OCI-LY7 (cell line): ENCODE measurements around the gene PDK1. TPM values are rescaled to one million over a fixed set of nuclear protein-coding genes. Genes with fewer than 3 reads are reported as not detected.
"Not testable (repeated sequence)": the region's sequence is repeated elsewhere in the genome, so short reads cannot be mapped to it uniquely, and the experiment has no call there.

Experiments used
- BruUV-seq: library from RNA; stranded (reverse); fragments of 400-500 nt; replicated peaks from 2 replicates; lab custom pipeline; 2021; lab: Mats Ljungman, UMichigan
- CTCF ChIA-PET: fragments of 300-600 bp; sonication (Branson Sonifier 250); formaldehyde crosslinking; loops from one replicate; lab custom pipeline; 2022; ENCODE audit warnings: antibody characterized with exemption; ENCODE audit not compliant: unreplicated experiment; lab: Charles Lee
- POLR2A ChIA-PET: fragments of 300-600 bp; sonication (Branson Sonifier 250); formaldehyde crosslinking; loops from one replicate; lab custom pipeline; 2022; ENCODE audit warnings: antibody characterized with exemption; lab: Charles Lee
- DNase-seq: peaks from one replicate; pipeline ENCODE4 v3.0.0-alpha.2; 2015; ENCODE audit warnings: low spot score
- H2AFZ ChIP-seq: fragments of 200-600 bp; sonication (generic), shearing (Covaris generic); 2 replicates; pipeline ENCODE4 v1.6.1; 2014; ENCODE audit warnings: mild to moderate bottlenecking, antibody characterized with exemption, low read length, moderate library complexity
- H3K27ac ChIP-seq: fragments of 200-600 bp; sonication (generic); 2 replicates; pipeline ENCODE4 v1.5.1; 2014; ENCODE audit warnings: mixed run types, low read depth, mild to moderate bottlenecking, moderate library complexity, low read length, inconsistent platforms; ENCODE audit not compliant: poor library complexity, severe bottlenecking
- H3K36me3 ChIP-seq: fragments of 200-600 bp; sonication (generic); 2 replicates; pipeline ENCODE4 v1.6.1; 2014; ENCODE audit warnings: mild to moderate bottlenecking, antibody characterized with exemption, low read length, moderate library complexity, mixed read lengths; ENCODE audit not compliant: insufficient read depth
- H3K4me1 ChIP-seq: fragments of 200-600 bp; sonication (generic); 2 replicates; pipeline ENCODE4 v1.5.1; 2014; ENCODE audit warnings: mild to moderate bottlenecking, low read length; ENCODE audit not compliant: insufficient read depth, poor library complexity, severe bottlenecking
- H3K4me2 ChIP-seq: fragments of 200-600 bp; sonication (generic); 2 replicates; pipeline ENCODE4 v1.6.1; 2014; ENCODE audit warnings: mild to moderate bottlenecking, low read length
- H3K4me3 ChIP-seq: fragments of 200-600 bp; sonication (generic); 2 replicates; pipeline ENCODE4 v1.5.1; 2014; ENCODE audit warnings: mild to moderate bottlenecking, low read depth, low read length; ENCODE audit not compliant: poor library complexity, severe bottlenecking
- H3K79me2 ChIP-seq: fragments of 200-600 bp; sonication (generic); 2 replicates; pipeline ENCODE4 v1.6.1; 2016; ENCODE audit warnings: low read depth, mild to moderate bottlenecking, low read length, moderate library complexity, mixed read lengths; ENCODE audit not compliant: insufficient read depth
- H3K9me2 ChIP-seq: fragments of 200-600 bp; sonication (generic); 2 replicates; pipeline ENCODE4 v1.6.1; 2016; ENCODE audit warnings: mild to moderate bottlenecking, low read length, mixed read lengths; ENCODE audit not compliant: insufficient read depth
- H3K9me3 ChIP-seq: fragments of 200-600 bp; sonication (generic); 2 replicates; pipeline ENCODE4 v1.6.1; 2014; ENCODE audit warnings: mild to moderate bottlenecking, mixed run types, low read length, mixed read lengths
- H4K20me1 ChIP-seq: fragments of 200-600 bp; sonication (generic); 2 replicates; pipeline ENCODE4 v1.6.1; 2014; ENCODE audit warnings: mild to moderate bottlenecking, antibody characterized with exemption, low read length, moderate library complexity, mixed read lengths; ENCODE audit not compliant: insufficient read depth
- CTCF ChIP-seq: fragments of 200-600 bp; sonication (generic); conservative IDR thresholded peaks from 2 replicates; pipeline ENCODE4 v1.5.1; 2014; ENCODE audit warnings: mild to moderate bottlenecking, antibody characterized with exemption, low read length, moderate library complexity, mixed read lengths
- EZH2phosphoT487 ChIP-seq: fragments of 200-600 bp; sonication (generic); IDR thresholded peaks from 2 replicates; pipeline ENCODE4 v1.6.1; 2018; ENCODE audit warnings: low read depth, borderline replicate concordance, mild to moderate bottlenecking, mixed run types, antibody characterized with exemption, low read length, moderate library complexity, mixed read lengths
- intact Hi-C: fragments of 100-400 bp; cut with micrococcal nuclease; formaldehyde crosslinking; loops from one replicate; pipeline ENCODE4 v1.10.0; 2022; ENCODE audit not compliant: unreplicated experiment
- total RNA-seq, 2 experiments: library from RNA; depleted of rRNA in 1 of 2; stranded (reverse); fragments of >200 nt in 1 of 2; shearing (Covaris generic) in 1 of 2; gene quantifications; 2 replicates each; pipeline ENCODE4 v1.2.3, GENCODE V29; 2014 to 2022

Gene PDK1
- total RNA-seq, 2 experiments from 2014 or later = 29.3 to 42.4 TPM

- CTCF ChIA-PET = no interaction called here
Measured at GRCh38 chr2:172549131-172549530, 6.8 kb upstream of the PDK1 start.

GRCh38 chr2:172549802-172550201 is 6.1 kb upstream of the PDK1 start:
- intact Hi-C loops = loop anchor here (10.0 kb wide), 1 partner anchor 1115 kb away; the partner anchor contains the start of genes DCAF17 and METTL8
- H3K36me3 ChIP-seq, H4K20me1 ChIP-seq, H3K27ac ChIP-seq, DNase-seq, H3K4me1 ChIP-seq, CTCF ChIA-PET, H3K79me2 ChIP-seq, H3K9me2 ChIP-seq, H3K4me3 ChIP-seq, H3K4me2 ChIP-seq, H2AFZ ChIP-seq, BruUV-seq: not testable (repeated sequence)
- POLR2A ChIA-PET = interaction anchor here (0.7 kb wide), 1 partner anchor 669 kb away, joined by 3 read pairs; no protein-coding TSS in a partner anchor
- H3K9me3 ChIP-seq = peaks cover 22% of the 10 kb centered on the region; the same call in 1 of the 2 replicates

More at GRCh38 chr2:172549131-172549530, 6.8 kb upstream of the PDK1 start:
- H4K20me1 ChIP-seq = no peaks in the 10 kb centered on the region
- no peak overlapping the region for H2AFZ ChIP-seq
- no peak for TF ChIP-seq EZH2phosphoT487
- TF ChIP-seq CTCF = no peak
- H3K4me2 ChIP-seq = no peak overlapping the region
- peaks cover 22% of the 10 kb centered on the region; the same call in 1 of the 2 replicates for H3K9me3 ChIP-seq
- peaks cover 6% of the 10 kb centered on the region; the same call in 1 of the 2 replicates for H3K36me3 ChIP-seq
- POLR2A ChIA-PET = no interaction called here
- no peaks in the 10 kb centered on the region for H3K4me1 ChIP-seq
- no peaks in the 10 kb centered on the region for H3K9me2 ChIP-seq
- no peaks in the 10 kb centered on the region; the same call in 1 of the 2 replicates for H3K79me2 ChIP-seq
- no TSS peak for BruUV-seq
- intact Hi-C loops = no loop called here
- no peak overlapping the region for H3K4me3 ChIP-seq
- no peak overlapping the region for H3K27ac ChIP-seq
- no peak for DNase-seq

GRCh38 chr2:172550419-172550818 is 5.5 kb upstream of the PDK1 start:
- ChIA-PET CTCF (no interaction called here), POLR2A (interaction anchor here (0.7 kb wide), 1 partner anchor 670 kb away, joined by 3 read pairs; no protein-coding TSS in a partner anchor)
- no peaks in the 10 kb centered on the region for H3K9me2 ChIP-seq
- no peaks in the 10 kb centered on the region for H4K20me1 ChIP-seq
- H3K4me2 ChIP-seq = no peak overlapping the region
- H3K27ac ChIP-seq = no peak overlapping the region
- BruUV-seq = no TSS peak
- peaks cover 16% of the 10 kb centered on the region; the same call in 1 of the 2 replicates for H3K9me3 ChIP-seq
- TF ChIP-seq EZH2phosphoT487 = no peak
- TF ChIP-seq CTCF = no peak
- no peak overlapping the region for H2AFZ ChIP-seq
- intact Hi-C loops = loop anchor here (10.0 kb wide), 1 partner anchor 1116 kb away; the partner anchor contains the start of genes DCAF17 and METTL8
- peaks cover 8% of the 10 kb centered on the region for H3K4me1 ChIP-seq
- DNase-seq = no peak
- peaks cover 6% of the 10 kb centered on the region; the same call in 1 of the 2 replicates for H3K36me3 ChIP-seq
- peaks cover 5% of the 10 kb centered on the region; the same call in 1 of the 2 replicates for H3K79me2 ChIP-seq
- H3K4me3 ChIP-seq = no peak overlapping the region
